Suppressor macrophage (primary cell): ENCODE measurements around the gene REXO5.

Source experiments
- DNase-seq, 4 experiments: peaks; one replicate each; pipeline ENCODE4 v3.0.0-alpha.2; 2020 to 2022

Gene REXO5

DNA sequence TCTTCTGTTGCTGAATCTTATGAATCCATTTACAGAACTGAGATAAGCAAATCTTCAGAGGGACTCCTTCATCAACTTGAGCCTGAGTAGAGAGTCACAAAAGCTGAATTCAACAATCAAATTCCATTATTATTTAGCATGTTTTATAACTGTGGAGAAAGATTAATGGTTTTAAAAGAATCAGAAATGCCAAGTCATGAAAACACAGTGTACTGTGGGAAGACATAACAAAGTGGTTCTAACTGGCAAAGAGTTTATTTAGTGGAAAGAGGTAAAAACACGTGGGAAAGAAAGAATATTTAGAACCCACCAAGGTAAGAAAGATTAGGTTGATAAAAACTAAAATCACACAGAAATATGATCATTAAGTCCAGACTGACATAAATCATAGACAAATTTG lies 5.0 kb upstream of the REXO5 start:
- no peak for DNase-seq

DNA sequence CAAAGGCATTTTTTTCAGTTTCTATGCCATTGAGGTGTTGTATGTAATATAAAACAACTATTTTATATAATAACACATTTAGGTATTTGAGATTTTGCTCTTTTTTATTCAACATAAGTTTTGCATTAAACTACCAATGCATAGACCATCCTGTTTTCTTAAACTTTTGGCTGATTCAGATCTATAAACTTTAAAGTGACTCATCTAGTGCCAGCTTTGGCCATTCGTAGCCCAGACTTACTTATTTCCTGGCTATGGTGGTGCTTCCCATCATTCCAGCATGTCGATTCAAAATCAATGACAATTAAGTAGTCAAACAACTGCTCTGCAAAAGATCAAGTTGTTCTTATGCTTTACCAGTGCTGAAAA lies 3.2 kb upstream of the REXO5 start:
- DNase-seq: no peak

DNA sequence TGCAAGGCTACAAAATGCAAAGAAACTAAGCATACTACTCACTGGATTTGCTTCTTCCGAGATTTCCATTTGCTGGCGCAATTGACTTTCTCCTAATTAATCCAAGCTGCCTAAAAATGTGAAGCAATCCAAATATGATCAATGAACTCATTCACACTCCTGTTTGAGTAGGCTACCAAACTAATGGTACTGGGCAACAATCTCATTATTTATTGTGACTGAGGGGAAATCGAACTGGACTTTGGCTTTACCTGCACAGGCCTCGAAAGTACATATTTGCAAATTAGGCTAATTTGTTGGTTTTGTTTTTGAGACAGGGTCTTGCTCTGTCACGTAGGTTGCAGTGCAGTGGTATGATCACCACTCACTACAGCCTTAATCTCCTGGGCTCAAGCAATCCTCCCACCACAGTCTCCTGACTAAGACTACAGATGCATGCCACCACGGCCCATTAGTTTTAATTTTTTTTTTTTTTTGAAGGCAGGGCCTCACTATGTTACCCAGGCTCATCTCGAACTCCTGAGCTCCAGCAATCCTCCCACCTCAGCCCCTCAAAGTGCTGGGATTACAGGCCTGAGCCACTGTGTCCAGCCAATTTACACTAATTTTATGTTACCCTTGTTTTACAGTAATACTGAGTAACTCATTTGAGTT lies 2.6 kb upstream of the REXO5 start:
- DNase-seq: no peak

DNA sequence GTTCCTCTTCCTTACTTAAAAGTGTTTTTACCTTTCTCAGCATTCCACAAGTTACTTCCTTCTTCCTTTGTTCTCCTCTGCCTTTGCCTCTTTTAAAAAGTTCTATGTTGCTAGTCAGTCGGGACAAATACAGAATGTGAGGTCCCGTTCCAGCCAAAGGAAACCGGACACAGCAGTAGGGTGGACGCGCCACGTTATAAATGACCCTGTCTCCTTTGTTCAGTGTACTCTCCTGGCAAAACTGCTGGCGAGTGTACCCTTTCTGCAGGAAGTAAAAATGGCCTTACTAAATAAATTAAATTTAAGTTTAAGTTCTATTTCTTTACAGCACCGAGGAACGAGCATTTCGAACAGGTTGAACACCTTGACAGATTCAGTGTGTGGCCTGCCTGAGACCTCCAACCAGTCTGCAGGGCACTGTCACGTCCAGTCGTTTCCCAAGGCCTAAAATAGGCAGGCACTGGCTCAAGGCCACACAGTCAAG lies 601 bp upstream of the REXO5 start:
- DNase-seq: peak; percentile 23 to 42 (median 35)

DNA sequence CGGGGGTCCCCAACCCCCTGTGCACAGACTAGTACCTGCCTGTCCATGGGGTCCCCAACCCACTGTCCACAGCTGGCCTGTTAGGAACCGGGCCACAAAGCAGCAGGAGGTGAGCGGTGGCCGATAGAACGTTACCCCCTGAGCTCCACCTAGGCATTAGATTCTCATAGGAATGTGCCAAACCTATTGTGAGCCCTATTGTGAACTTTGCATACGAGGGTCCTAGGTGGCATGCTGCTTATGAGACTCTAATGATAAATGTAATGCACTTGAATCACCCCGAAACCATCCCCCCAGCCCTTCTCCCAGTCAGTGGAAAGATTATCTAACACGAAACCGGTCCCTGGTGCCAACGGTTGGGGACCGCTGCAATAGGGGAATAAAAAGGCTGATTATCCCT lies 1.5 kb downstream of the REXO5 start:
- no peak for DNase-seq

DNA sequence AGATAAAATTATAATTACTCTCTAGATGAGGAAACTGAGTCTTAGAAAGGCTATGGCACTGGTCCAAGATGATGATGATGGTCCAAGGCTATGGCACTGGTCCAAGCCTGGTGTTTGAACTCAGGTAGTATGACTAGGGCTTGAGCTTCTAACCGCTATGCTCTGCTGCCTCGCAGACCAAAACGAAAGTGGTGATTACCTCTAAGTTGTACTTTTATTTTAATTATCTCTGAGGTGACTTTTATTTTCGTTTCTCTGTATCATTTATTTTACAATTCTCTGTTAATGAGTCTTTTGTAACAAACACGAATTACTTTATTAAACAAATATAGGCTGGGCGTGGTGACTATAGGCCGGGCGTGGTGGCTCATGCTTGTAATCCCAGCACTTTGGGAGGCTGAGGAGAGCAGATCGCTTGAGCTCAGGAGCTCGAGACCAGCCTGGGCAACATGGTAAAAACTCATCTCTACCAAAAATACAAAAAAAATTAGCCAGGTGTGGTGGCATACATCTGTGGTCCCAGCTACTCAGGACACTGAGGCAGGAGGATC lies 5.6 kb downstream of the REXO5 start:
- DNase-seq: no peak

DNA sequence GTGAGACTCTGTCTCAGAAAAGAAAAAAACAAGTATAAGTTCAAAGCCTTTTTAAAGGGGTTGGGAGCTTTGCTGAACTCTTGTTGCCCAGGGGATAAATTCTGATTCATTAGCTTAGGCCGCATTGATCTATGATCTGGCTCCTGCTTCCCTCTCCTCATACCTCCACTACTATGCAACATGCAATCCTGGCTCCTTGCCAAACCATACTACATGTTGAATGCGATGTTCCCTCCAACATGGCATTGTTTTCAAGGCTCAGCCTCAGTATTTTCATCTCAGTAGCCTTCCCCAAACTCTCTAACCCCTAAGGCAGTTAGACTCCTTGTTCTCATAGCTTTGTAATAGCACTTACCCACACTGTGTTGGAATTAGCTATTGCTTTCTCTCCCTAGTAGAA lies 6.2 kb downstream of the REXO5 start:
- no peak for DNase-seq

DNA sequence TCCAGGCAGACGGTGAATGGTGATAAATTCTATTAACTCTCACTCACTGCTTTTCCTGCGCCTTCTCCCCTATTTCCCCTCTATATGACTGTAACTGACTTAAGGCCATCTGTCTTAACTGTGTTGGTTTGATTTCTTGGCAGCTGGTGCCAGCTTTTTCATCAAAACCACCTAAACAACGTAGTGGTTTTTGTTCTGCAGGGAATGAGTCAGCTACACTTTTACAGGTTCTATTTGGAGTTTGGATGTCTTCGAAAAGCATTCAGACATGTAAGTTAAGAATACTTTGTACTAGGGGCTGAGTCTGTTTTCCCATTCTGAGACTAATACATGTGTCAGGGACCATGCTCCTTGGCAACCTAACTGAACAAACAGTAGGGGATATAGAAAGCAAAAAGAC lies 8.5 kb downstream of the REXO5 start:
- no peak for DNase-seq

DNA sequence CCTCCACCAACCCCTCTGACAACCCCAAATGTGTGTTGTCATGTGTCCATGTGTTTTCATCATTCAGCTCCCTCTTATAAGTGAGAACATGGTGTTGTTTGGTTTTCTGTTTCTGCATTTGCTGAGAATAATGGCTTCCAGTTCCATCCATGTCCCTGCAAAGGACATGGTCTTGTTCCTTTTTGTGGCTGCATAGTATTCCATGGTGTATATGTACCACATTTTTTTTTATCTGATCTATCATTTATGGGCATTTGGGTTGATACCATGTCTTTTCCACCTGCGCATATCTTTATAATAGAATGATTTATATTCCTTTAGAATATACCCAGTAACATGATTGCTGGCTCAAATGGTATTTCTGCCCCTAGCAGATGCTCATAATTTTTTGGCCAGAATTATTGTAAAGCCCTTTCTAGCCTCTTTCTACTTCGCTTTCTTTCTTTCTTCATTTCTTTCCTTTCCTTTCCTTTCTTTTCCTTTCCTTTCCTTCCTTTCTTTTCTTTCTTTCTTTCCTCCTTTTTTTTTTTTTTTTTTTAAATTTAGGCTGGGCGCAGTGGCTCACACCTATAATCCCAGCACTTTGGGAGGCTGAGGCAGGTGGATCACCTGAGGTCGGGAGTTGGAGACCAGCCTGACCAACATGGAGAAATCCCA lies 12.7 kb downstream of the REXO5 start:
- DNase-seq: no peak

DNA sequence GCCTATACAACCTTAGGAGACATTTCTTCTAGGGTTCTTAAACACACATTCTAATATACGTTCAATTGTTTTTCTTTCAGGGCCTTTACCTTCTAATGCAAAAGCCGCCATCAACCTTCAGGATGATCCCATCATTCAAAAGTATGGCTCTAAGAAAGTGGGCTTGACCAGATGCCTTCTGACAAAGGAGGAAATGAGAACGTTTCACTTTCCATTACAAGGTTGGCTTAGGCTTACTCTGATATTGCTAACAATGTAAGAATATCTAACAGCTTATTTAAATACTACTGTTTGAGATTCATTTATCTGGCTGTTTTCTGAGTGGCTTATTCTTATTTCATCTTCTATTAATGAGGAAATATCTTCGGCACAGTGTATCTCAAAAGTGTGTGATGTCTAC lies 15.4 kb downstream of the REXO5 start:
- no peak for DNase-seq

DNA sequence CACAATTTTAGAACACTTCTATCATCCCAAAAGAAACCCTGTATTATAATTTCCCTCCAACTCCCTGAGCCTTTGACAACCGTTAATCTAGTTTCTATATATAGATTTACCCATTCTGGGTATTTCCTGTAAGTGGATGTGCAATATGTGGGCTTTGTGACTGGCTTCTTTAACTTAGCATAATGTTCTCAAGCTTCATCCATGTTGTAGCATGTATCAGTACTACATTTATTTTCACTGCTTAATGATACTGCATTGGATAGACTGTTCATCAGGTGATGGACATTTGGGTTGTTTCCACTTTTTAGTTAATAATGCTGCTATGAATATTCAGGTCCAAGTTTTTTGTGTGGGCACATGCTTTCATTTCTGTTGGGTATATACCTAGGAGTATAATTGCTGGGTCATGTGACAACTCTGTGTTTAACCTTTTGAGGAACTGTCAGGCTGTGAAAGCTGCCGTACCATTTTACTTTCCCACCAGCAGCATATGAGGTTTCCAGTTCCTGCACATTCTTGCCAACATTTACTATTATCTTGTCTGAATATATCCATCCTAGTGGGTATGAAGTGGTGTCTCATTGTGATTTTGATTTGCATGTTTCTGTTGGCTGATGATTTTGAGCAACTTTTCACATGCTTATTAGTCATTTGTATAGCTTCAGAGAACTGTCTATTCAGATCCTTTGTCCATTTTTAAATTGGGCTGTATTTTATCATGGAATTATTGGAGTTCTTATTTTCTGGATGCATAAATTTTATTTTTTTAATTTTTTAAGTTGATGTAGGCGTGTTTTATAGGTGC lies 16.4 kb downstream of the REXO5 start:
- peak in 3 of 4 experiments; percentile 8 to 53 (median 38) for DNase-seq

DNA sequence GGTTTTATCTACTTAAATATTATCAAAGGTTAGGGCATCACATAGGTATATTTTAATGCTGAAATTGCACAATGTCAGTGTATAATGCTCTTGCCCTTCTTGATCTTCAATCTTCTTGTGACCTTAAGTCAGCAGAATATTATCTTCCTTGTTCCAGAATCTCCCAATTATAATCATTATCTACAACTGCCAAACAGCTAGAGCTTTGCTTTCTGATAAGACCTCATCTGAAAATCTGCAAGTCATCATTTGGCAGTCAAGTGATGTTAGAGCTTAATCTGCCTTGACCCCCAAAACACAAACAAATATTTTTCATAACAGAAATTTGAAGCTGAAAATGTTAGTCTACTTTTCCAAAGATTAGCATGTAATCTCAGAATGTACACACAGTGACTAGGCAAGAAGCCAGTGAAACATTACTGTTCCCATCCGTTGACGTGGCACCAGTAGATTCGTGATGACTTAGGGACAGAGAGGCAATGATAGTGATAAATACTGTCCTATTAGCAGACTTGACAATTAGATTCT lies 19.8 kb downstream of the REXO5 start:
- DNase-seq: no peak

DNA sequence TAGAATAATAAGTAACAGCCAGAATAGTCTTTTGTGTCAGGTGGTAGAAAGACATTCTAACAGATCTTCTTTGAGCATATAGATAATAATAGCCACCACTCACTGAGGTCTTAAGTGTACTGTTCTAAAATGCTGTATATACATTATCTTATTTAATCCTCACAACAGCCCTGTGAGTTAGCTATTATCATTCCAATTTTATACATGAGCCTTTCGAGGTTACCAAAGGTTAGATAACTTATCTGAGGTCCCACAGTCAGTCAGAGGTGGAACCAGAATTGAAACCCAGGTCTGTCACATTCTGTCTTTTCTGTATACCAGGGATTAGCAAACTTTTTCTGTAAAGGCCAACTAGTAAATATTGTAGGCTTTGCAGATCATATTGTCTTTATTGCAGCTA lies 23.2 kb downstream of the REXO5 start:
- DNase-seq: no peak

DNA sequence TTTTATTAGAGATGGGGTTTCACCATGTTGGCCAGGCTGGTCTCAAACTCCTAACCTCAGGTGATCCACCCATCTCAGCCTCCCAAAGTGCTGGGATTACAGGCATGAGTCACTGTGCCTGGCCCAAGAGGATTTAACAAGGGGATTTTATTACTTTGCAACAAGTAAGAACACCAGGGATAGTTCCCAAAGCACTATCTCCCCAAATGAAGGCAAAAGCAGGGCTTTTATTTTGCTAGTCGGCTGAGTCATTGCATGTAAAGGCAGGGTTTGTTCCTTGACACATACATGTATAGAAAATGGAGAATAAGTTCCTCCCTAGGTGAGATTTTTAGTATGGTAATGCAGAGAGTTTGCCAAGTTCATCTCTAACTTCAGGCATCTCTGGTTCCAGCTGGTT lies 24.0 kb downstream of the REXO5 start:
- no peak for DNase-seq

DNA sequence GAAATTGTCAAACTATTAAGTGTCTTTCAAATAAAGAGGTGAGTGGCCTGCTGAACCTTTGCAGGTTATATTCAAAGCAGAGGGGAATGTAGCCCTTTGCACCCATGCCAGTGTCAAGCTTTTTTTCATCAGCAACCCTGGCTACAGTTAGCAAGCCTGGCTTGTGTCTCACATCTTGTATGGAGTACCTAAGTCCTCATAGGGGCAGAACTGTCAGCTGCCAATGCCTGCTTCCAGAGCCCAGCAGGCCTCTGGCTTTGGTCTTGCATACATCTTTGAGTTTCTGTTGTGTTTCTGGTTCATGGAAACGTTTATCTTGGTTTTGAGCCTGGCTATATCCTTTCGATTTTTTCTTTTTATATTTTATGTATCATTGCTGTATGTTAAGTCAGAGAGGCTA lies 26.8 kb downstream of the REXO5 start:
- no peak for DNase-seq

DNA sequence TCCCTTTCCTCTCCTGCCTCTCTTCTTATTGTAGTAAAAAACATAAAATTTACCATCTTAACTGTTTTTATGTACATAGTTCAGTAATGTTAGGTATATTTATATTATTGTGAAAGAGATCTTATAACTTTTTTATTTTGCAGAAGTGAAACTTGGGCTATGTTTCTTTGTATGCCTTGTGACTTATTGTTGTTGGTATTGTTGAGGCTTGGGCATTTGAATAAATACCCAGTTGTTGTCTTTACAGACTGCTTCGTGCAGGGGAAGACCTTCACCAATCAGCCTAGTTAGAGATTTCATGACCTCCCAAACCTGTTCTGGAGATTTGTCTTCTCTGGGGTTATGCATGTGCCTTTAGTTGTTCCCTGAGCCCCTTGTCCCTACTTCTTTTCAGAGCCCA lies 31.9 kb downstream of the REXO5 start:
- DNase-seq: peak in 2 of 4 experiments; percentile 50 to 57

DNA sequence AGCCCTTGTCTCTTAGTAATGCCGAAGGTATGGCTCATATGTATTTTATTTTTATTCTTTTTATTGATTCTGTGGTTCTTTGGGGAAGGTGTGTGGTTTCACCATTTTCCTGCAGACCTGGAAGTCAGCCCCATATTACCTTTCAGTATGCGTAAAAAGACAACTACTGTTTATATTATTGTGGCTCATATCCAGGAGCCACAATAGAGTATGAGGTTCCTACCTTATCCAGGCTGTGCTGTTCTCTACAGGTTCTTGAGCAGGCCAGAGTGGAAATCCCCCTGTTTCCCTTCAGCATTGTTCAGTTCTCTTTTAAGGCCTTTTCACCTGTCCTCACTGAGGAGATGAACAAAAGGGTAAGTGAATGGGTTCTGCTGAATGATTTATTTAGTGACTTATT lies 33.2 kb downstream of the REXO5 start:
- no peak for DNase-seq

DNA sequence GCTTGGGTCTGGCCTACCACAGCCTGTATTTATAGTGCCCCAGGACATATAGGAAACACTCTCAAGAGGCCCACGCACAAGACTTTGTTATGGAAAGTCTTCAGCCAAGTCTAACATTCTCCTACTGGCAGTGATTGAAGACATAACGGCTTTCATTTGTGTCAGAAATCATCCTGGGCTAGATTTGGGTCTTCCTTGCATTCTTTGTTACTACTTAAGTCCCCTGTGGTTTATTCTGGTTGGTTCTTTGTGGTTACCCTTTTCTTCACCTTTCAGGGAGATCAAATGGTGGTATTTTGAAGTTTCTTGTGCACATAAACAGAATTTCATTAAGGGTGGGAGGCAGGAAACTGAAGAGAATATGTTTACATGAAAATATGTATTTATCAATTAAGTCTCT lies 37.7 kb downstream of the REXO5 start:
- DNase-seq: no peak

DNA sequence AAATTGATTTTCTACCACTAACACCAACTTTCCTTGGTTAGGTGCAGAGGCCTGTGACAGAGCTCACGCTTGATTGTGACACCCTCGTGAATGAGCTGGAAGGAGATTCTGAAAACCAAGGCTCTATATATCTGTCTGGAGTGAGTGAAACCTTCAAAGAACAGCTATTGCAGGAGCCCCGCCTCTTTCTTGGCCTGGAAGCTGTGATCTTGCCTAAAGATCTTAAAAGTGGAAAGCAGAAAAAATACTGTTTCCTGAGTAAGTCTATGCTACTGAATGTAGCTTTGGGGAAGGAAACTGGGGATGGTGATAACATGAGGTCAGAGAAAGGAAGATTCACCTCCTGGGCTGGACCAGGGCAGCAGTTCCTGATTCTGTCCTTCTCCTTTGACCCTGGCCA lies 38.3 kb downstream of the REXO5 start:
- DNase-seq: peak in 3 of 4 experiments; percentile 30 to 32 (median 32)

DNA sequence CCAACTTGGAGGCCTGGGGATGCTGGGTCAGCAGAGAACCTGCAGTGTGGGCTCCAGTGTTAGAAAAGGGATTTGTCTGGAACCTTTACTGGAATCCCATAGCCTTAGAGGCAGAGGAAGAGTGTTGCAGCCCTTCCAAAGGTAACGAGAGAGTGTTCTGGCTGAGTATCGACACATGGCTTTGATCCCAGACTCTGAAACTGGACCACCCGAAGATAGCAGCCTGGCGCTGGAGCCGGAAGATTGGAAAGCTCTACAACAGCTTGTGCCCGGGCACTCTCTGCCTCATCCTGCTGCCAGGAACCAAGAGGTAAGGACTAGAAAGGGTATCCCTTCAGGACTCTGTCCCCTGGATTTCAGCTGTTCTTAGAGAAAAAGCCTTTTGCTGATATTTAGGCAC lies 39.7 kb downstream of the REXO5 start:
- DNase-seq: no peak

DNA sequence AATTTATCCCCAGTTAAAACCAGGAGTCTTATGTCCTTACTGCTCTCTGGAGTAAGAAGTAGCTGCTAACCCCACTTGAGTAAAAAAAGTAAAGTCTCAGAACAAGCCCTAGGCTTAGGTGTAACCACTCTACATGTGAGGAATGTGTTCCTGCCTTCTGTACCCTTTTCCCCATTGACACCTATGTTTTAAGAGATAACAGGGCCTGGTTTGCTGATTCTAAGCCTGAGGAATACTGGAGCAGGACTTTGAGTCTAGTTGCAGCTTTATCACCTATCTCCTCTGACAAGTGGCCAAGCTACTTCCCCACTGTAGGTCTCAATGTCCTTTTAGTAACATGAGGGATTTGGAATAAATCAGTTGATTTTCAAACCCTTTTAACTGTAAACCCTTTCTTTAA lies 40.2 kb downstream of the REXO5 start:
- no peak for DNase-seq

DNA sequence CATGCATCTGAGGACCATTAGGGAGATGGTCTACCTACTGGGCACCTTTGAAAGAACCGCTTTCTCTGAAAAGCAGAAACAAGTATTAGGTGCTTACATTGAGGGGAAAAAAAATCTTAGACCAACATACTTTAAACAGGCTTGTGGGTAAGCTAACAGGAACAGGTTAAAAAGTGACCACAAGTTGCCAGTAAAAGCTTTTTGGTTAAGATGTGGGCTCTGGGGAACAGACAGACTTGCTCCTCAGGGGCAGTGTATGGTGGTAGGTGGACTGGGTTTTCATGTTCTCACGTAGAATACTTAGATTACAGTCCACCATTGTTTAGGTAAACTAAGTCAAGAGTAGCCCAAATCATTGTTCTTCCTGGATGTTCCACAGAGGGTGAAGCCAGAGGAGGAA lies 41.2 kb downstream of the REXO5 start:
- no peak for DNase-seq
